GM12878 (cell line): Measurements from ENCODE around the gene TXNRD3. TPM values are rescaled to one million over a fixed set of nuclear protein-coding genes. Genes with fewer than 3 reads are reported as not detected.

Source experiments
- ATAC-seq: fragments of 200-7000 bp; cut with Tn5 transposase; 3 replicates; pipeline ENCODE4 v1.9.1; 2020; ENCODE audit warnings: mild to moderate bottlenecking, moderate library complexity
- BruUV-seq: library from RNA; stranded (reverse); fragments of 400-500 nt; replicated peaks from 2 replicates; lab custom pipeline; 2021; lab: Mats Ljungman, UMichigan
- CTCF ChIA-PET: fragments of 300-600 bp; sonication (Branson Sonifier 250); formaldehyde crosslinking; extraction: SDS; loops from one replicate; lab custom pipeline; 2021; ENCODE audit warnings: inconsistent platforms; lab: Yijun Ruan, JAX
- POLR2A ChIA-PET: fragments of 350-600 bp; formaldehyde crosslinking; extraction: SDS; loops from one replicate; lab custom pipeline; 2021; ENCODE audit warnings: inconsistent platforms; lab: Charles Lee
- RAD21 ChIA-PET: fragments of 300-600 bp; sonication (Branson Sonifier 250); formaldehyde crosslinking; loops from one replicate; lab custom pipeline; 2023; ENCODE audit warnings: antibody characterized with exemption; ENCODE audit not compliant: unreplicated experiment; lab: Charles Lee
- SMC1A ChIA-PET: fragments of 300-600 bp; sonication (Branson Sonifier 250); formaldehyde crosslinking; loops from one replicate; lab custom pipeline; 2023; ENCODE audit not compliant: unreplicated experiment, uncharacterized antibody; lab: Charles Lee
- DNase-seq: peaks from one replicate; pipeline ENCODE4 v3.0.0-alpha.2; 2011; ENCODE audit warnings: low read depth, low spot score
- FAIRE-seq: peaks from 3 replicates; lab custom pipeline; 2011; peaks lifted over from hg19 to GRCh38; lab: Jason Lieb, UNC
- H2AFZ ChIP-seq: 2 replicates; pipeline ENCODE4 v1.6.0; 2011; ENCODE audit warnings: low read depth, low read length, control low read depth; ENCODE audit not compliant: control insufficient read depth
- H3K27ac ChIP-seq: 2 replicates; pipeline ENCODE4 v1.5.1; 2011; ENCODE audit warnings: control low read depth; ENCODE audit not compliant: control insufficient read depth, insufficient read depth
- H3K27me3 ChIP-seq, 2 experiments: replicated peaks in 1 of 2; 2 replicates each; pipeline versions ENCODE4 v1.6.0 to v1.6.1; 2011; ENCODE audit warnings: low read length in 1 of 2; ENCODE audit not compliant: control insufficient read depth in 2 of 2, insufficient read depth in 2 of 2
- H3K36me3 ChIP-seq, 2 experiments: 2 replicates each; pipeline ENCODE4 v1.5.1; 2011; ENCODE audit warnings: low read length in 1 of 2; ENCODE audit not compliant: control insufficient read depth in 2 of 2, insufficient read depth in 2 of 2
- H3K4me1 ChIP-seq: 2 replicates; pipeline ENCODE4 v1.6.1; 2011; ENCODE audit warnings: mild to moderate bottlenecking, low read length, moderate library complexity, mixed read lengths; ENCODE audit not compliant: control insufficient read depth, insufficient read depth
- H3K4me2 ChIP-seq: 2 replicates; pipeline ENCODE4 v1.6.0; 2011; ENCODE audit warnings: control low read depth; ENCODE audit not compliant: control insufficient read depth, insufficient read depth
- H3K4me3 ChIP-seq: fragments of 200-600 bp; sonication (generic); 2 replicates; pipeline ENCODE4 v1.5.1; 2016
- H3K79me2 ChIP-seq: 2 replicates; pipeline ENCODE4 v1.6.0; 2011; ENCODE audit warnings: low read length; ENCODE audit not compliant: control insufficient read depth, insufficient read depth
- H3K9ac ChIP-seq: 2 replicates; pipeline ENCODE4 v1.8.0; 2011; ENCODE audit warnings: low read length, control low read depth, mixed read lengths; ENCODE audit not compliant: control insufficient read depth, insufficient read depth
- H3K9me3 ChIP-seq: replicated peaks from 3 replicates; pipeline ENCODE4 v1.5.1; 2011; ENCODE audit warnings: mild to moderate bottlenecking, low read length; ENCODE audit not compliant: control insufficient read depth, insufficient read depth
- H4K20me1 ChIP-seq: 2 replicates; pipeline ENCODE4 v1.6.0; 2011; ENCODE audit not compliant: control insufficient read depth, insufficient read depth
- CHD1 ChIP-seq: IDR thresholded peaks from 2 replicates; pipeline ENCODE4 v1.6.1; 2012; ENCODE audit warnings: low read depth, low read length, improper control_type of control experiment
- ETV6 ChIP-seq, 2 experiments: fragments of 450-650 bp in 1 of 2; IDR thresholded peaks in 1 of 2; conservative IDR thresholded peaks in 1 of 2; 2 replicates each; pipeline ENCODE4 v1.6.1; 2014; ENCODE audit warnings: antibody characterized with exemption in 1 of 2, borderline replicate concordance in 1 of 2, low read depth in 1 of 2, mild to moderate bottlenecking in 1 of 2, moderate library complexity in 1 of 2
- FOXM1 ChIP-seq: IDR thresholded peaks from 2 replicates; pipeline ENCODE4 v1.6.1; 2012; ENCODE audit warnings: low read depth, mild to moderate bottlenecking, inconsistent platforms, low read length, moderate library complexity
- MEF2A ChIP-seq: IDR thresholded peaks from 2 replicates; pipeline ENCODE4 v1.6.1; 2011; ENCODE audit warnings: low read depth, mild to moderate bottlenecking, low read length, moderate library complexity; ENCODE audit not compliant: insufficient read depth
- RCOR1 ChIP-seq: conservative IDR thresholded peaks from 2 replicates; pipeline ENCODE4 v1.6.1; 2012; ENCODE audit warnings: low read depth, low read length, improper control_type of control experiment
- RELB ChIP-seq: fragments of 450-650 bp; IDR thresholded peaks from 2 replicates; pipeline ENCODE4 v1.6.1; 2017; ENCODE audit warnings: low read depth, mild to moderate bottlenecking, moderate library complexity
- ZBED1 ChIP-seq: IDR thresholded peaks from 2 replicates; pipeline ENCODE4 v1.6.1; 2016; ENCODE audit warnings: borderline replicate concordance
- ZBTB11 ChIP-seq: fragments of 450-650 bp; formaldehyde crosslinking; IDR thresholded peaks from 2 replicates; pipeline ENCODE4 v1.5.0; 2022; ENCODE audit warnings: mild to moderate bottlenecking, missing genetic modification characterization
- ZNF384 ChIP-seq: IDR thresholded peaks from 2 replicates; pipeline ENCODE4 v1.6.1; 2012; ENCODE audit warnings: low read depth, mild to moderate bottlenecking, low read length, improper control_type of control experiment, borderline replicate concordance
- WGBS: methylation state at CpG from one replicate; pipeline ENCODE4 v1.1.6; 2016; ENCODE audit warnings: low lambda C conversion rate; ENCODE audit not compliant: insufficient replicate concordance, insufficient coverage; ENCODE audit errors: missing lambda C conversion rate; 5-methylcytosine and 5-hydroxymethylcytosine counted together
- in situ Hi-C: fragments of 300-500 bp; cut with MboI; formaldehyde crosslinking; loops from 9 replicates; pipeline ENCODE4 v1.14.3; 2018; ENCODE audit warnings: mixed read lengths
- intact Hi-C: fragments of 100-400 bp; cut with micrococcal nuclease; formaldehyde crosslinking; loops from one replicate; pipeline ENCODE4 v1.14.2; 2022; ENCODE audit not compliant: unreplicated experiment
- polyA plus RNA-seq, 11 experiments: library from polyadenylated mRNA; depleted of rRNA in 4 of 11; unstranded in 6 of 11; stranded (reverse) in 5 of 11; fragments of >200 nt; fragmentation: Nextera tagmentation in 4 of 11; fragmentation: Illumina TruSeq in 1 of 11; extraction: Ambion mirVana in 4 of 11; extraction: Trizol in 1 of 11; gene quantifications; 1 replicate in 1 of 11; 2 replicates in 10 of 11; pipeline versions ENCODE4 v1.2.1 to v1.2.3, GENCODE V29; 2011 to 2016; ENCODE audit warnings: inconsistent platforms in 2 of 11, missing spikeins in 2 of 11, low read depth in 1 of 11
- total RNA-seq, 4 experiments: library from RNA; depleted of rRNA in 3 of 4; stranded (reverse); fragments of >200 nt in 3 of 4; fragmentation: Illumina TruSeq in 1 of 4; extraction: Trizol in 1 of 4; gene quantifications; 2 replicates each; pipeline versions ENCODE4 v1.2.1 to v1.2.3, GENCODE V29; 2013 to 2021
- TF ChIP-seq, protein P1 (sequence below): IDR thresholded peaks from 2 replicates; pipeline ENCODE4 v1.6.1; 2011; ENCODE audit warnings: borderline replicate concordance, low read depth, mild to moderate bottlenecking, moderate library complexity, mixed read lengths, low read length; ENCODE audit not compliant: insufficient read depth; ENCODE audit errors: extremely low read length

TXNRD3 gene
- total and polyA plus RNA-seq, 10 of the 15 experiments (the other 5 are each of a cell fraction or from before 2014, with no cell fraction given) = not detected

DNA sequence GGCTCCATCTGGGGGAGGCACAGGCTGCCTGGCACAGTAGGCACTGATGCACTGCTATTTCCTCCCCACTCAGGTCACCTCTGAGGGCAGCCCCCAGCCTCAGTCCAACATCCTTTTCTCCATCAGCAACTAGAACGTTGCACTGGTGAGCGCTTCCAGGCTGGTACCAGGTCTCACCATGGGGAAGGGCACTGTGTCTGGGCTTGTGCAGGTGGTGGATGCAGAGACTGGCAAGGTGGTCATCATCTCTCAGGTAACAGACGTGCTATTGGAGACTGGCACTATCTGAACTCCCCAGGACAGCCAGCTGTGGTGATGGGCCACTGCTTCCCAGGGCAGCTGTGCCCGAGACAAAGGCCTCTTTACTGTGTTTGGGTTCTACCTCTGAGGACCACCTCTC, 8.3 kb upstream of the TXNRD3 start:
- DNase-seq = no peak
- ChIA-PET SMC1A (no interaction called here), CTCF (no interaction called here), POLR2A (no interaction called here), RAD21 (no interaction called here)
- no peak for FAIRE-seq
- TF ChIP-seq ETV6 (conservative IDR thresholded peaks at IDR 0.05 in 1 of 2, IDR thresholded peaks at IDR 0.05 in 1 of 2; ENCODE audit: borderline replicate concordance in 1 of 2, low read depth in 1 of 2) (no peak), ZBTB11 (no peak), MEF2A (no peak), FOXM1 (no peak), ZBED1 (no peak), RCOR1 (no peak), RELB (no peak), CHD1 (no peak), ZNF384 (no peak)
- TF ChIP-seq, protein P1, sequence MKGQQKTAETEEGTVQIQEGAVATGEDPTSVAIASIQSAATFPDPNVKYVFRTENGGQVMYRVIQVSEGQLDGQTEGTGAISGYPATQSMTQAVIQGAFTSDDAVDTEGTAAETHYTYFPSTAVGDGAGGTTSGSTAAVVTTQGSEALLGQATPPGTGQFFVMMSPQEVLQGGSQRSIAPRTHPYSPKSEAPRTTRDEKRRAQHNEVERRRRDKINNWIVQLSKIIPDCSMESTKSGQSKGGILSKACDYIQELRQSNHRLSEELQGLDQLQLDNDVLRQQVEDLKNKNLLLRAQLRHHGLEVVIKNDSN = no peak
- Histone ChIP-seq H3K4me2 (no peak overlapping the region), H3K4me1 (no peaks in the 10 kb centered on the region), H3K79me2 (no peaks in the 10 kb centered on the region), H3K4me3 (no peak overlapping the region), H3K36me3 (no peaks in the 10 kb centered on the region), H3K27ac (no peak overlapping the region), H2AFZ (no peak overlapping the region), H3K9ac (no peak overlapping the region), H4K20me1 (no peaks in the 10 kb centered on the region), H3K27me3 (no peaks in the 10 kb centered on the region; a peak in 1 of 4 replicates), H3K9me3 (no peaks in the 10 kb centered on the region; the same call in 2 of the 3 replicates)
- 0% methylated on average over 4 of the region's 4 CpGs for whole genome bisulfite sequencing
- ATAC-seq = no peak
- intact Hi-C loops = no loop called here
- in situ Hi-C loops = no loop called here
- BruUV-seq = no TSS peak
